ENCODE data around the gene TSPAN12. TPM values are rescaled to one million over a fixed set of nuclear protein-coding genes. Genes with fewer than 3 reads are reported as not detected.

TSPAN12 gene
- total RNA-seq, 1 experiment from 2014 or later = not detected

GRCh38 chr7:120873401-120873800, 15.5 kb upstream of the TSPAN12 start:
- Histone ChIP-seq H3K4me1 (ENCODE audit: low read length) (no peaks in the 10 kb centered on the region), H3K79me2 (ENCODE audit: low read length) (no peaks in the 10 kb centered on the region), H3K4me3 (ENCODE audit: low read length) (no peak overlapping the region), H2AFZ (ENCODE audit: low read length) (no peak overlapping the region), H4K20me1 (ENCODE audit: insufficient read depth, low read depth, low read length) (no peaks in the 10 kb centered on the region), H3K27me3 (ENCODE audit: low read length) (no peaks in the 10 kb centered on the region), H3K9me2 (replicated peaks; ENCODE audit: insufficient read depth, low read length) (no peaks in the 10 kb centered on the region), H3K27ac (ENCODE audit: low read length) (no peak overlapping the region), H3K36me3 (ENCODE audit: insufficient read depth, low read length) (no peaks in the 10 kb centered on the region), H3K4me2 (ENCODE audit: low read depth, low read length, poor library complexity, severe bottlenecking) (no peak overlapping the region), H3K9ac (ENCODE audit: low read length) (no peak overlapping the region), H3K9me3 (ENCODE audit: low read length) (no peaks in the 10 kb centered on the region)
- no peak for DNase-seq

GRCh38 chr7:120869700-120870099, 11.8 kb upstream of the TSPAN12 start:
- Histone ChIP-seq H3K27ac (ENCODE audit: low read length) (no peak overlapping the region), H3K4me2 (ENCODE audit: low read depth, low read length, poor library complexity, severe bottlenecking) (no peak overlapping the region), H3K36me3 (ENCODE audit: insufficient read depth, low read length) (no peaks in the 10 kb centered on the region), H3K27me3 (ENCODE audit: low read length) (no peaks in the 10 kb centered on the region), H4K20me1 (ENCODE audit: insufficient read depth, low read depth, low read length) (no peaks in the 10 kb centered on the region), H3K9me2 (replicated peaks; ENCODE audit: insufficient read depth, low read length) (no peaks in the 10 kb centered on the region), H3K9me3 (ENCODE audit: low read length) (no peaks in the 10 kb centered on the region), H3K9ac (ENCODE audit: low read length) (no peak overlapping the region), H3K4me3 (ENCODE audit: low read length) (no peak overlapping the region), H2AFZ (ENCODE audit: low read length) (no peak overlapping the region), H3K4me1 (ENCODE audit: low read length) (no peaks in the 10 kb centered on the region), H3K79me2 (ENCODE audit: low read length) (no peaks in the 10 kb centered on the region)
- no peak for DNase-seq

GRCh38 chr7:120867932-120868331, 10.0 kb upstream of the TSPAN12 start:
- Histone ChIP-seq H3K4me3 (ENCODE audit: low read length) (no peak overlapping the region), H3K79me2 (ENCODE audit: low read length) (no peaks in the 10 kb centered on the region), H3K9me3 (ENCODE audit: low read length) (no peaks in the 10 kb centered on the region), H3K27me3 (ENCODE audit: low read length) (no peaks in the 10 kb centered on the region), H3K9ac (ENCODE audit: low read length) (no peak overlapping the region), H3K9me2 (replicated peaks; ENCODE audit: insufficient read depth, low read length) (no peaks in the 10 kb centered on the region), H4K20me1 (ENCODE audit: insufficient read depth, low read depth, low read length) (no peaks in the 10 kb centered on the region), H3K4me1 (ENCODE audit: low read length) (no peaks in the 10 kb centered on the region), H3K27ac (ENCODE audit: low read length) (no peak overlapping the region), H3K4me2 (ENCODE audit: low read depth, low read length, poor library complexity, severe bottlenecking) (no peak overlapping the region), H2AFZ (ENCODE audit: low read length) (no peak overlapping the region), H3K36me3 (ENCODE audit: insufficient read depth, low read length) (no peaks in the 10 kb centered on the region)
- no peak for DNase-seq

GRCh38 chr7:120865191-120865981, 7.4 kb upstream of the TSPAN12 start:
- H3K9ac ChIP-seq (ENCODE audit: low read length) = no peak overlapping the region
- H3K27ac ChIP-seq (ENCODE audit: low read length) = no peak overlapping the region
- H3K27me3 ChIP-seq (ENCODE audit: low read length) = no peaks in the 10 kb centered on the region
- no peaks in the 10 kb centered on the region for H3K4me1 ChIP-seq (ENCODE audit: low read length)
- no peaks in the 10 kb centered on the region for H3K9me2 ChIP-seq (replicated peaks; ENCODE audit: insufficient read depth, low read length)
- no peak for DNase-seq
- no peak overlapping the region for H2AFZ ChIP-seq (ENCODE audit: low read length)
- H4K20me1 ChIP-seq (ENCODE audit: insufficient read depth, low read depth, low read length) = no peaks in the 10 kb centered on the region
- no peaks in the 10 kb centered on the region for H3K9me3 ChIP-seq (ENCODE audit: low read length)
- no peak overlapping the region for H3K4me3 ChIP-seq (ENCODE audit: low read length)
- H3K36me3 ChIP-seq (ENCODE audit: insufficient read depth, low read length) = no peaks in the 10 kb centered on the region
- no peaks in the 10 kb centered on the region for H3K79me2 ChIP-seq (ENCODE audit: low read length)
- no peak overlapping the region for H3K4me2 ChIP-seq (ENCODE audit: low read depth, low read length, poor library complexity, severe bottlenecking)

- H3K9ac ChIP-seq (ENCODE audit: low read length) = no peak overlapping the region
- H3K27ac ChIP-seq (ENCODE audit: low read length) = no peak overlapping the region
- H3K9me2 ChIP-seq (replicated peaks; ENCODE audit: insufficient read depth, low read length) = no peaks in the 10 kb centered on the region
- H3K27me3 ChIP-seq (ENCODE audit: low read length) = no peaks in the 10 kb centered on the region
- H3K36me3 ChIP-seq (ENCODE audit: insufficient read depth, low read length) = no peaks in the 10 kb centered on the region
- no peak overlapping the region for H2AFZ ChIP-seq (ENCODE audit: low read length)
- no peak overlapping the region for H3K4me2 ChIP-seq (ENCODE audit: low read depth, low read length, poor library complexity, severe bottlenecking)
- no peak overlapping the region for H3K4me3 ChIP-seq (ENCODE audit: low read length)
- H3K79me2 ChIP-seq (ENCODE audit: low read length) = no peaks in the 10 kb centered on the region
- H3K9me3 ChIP-seq (ENCODE audit: low read length) = no peaks in the 10 kb centered on the region
- H4K20me1 ChIP-seq (ENCODE audit: insufficient read depth, low read depth, low read length) = no peaks in the 10 kb centered on the region
- no peaks in the 10 kb centered on the region for H3K4me1 ChIP-seq (ENCODE audit: low read length)
- no peak for DNase-seq
Measured at GRCh38 chr7:120864141-120864900, 6.4 kb upstream of the TSPAN12 start.

- Histone ChIP-seq H3K79me2 (ENCODE audit: low read length) (no peaks in the 10 kb centered on the region), H3K9ac (ENCODE audit: low read length) (no peak overlapping the region), H3K4me2 (ENCODE audit: low read depth, low read length, poor library complexity, severe bottlenecking) (no peak overlapping the region), H3K4me1 (ENCODE audit: low read length) (no peaks in the 10 kb centered on the region), H3K36me3 (ENCODE audit: insufficient read depth, low read length) (no peaks in the 10 kb centered on the region), H3K27me3 (ENCODE audit: low read length) (no peaks in the 10 kb centered on the region), H2AFZ (ENCODE audit: low read length) (no peak overlapping the region), H3K4me3 (ENCODE audit: low read length) (no peak overlapping the region), H3K9me2 (replicated peaks; ENCODE audit: insufficient read depth, low read length) (no peaks in the 10 kb centered on the region), H3K9me3 (ENCODE audit: low read length) (no peaks in the 10 kb centered on the region), H4K20me1 (ENCODE audit: insufficient read depth, low read depth, low read length) (no peaks in the 10 kb centered on the region), H3K27ac (ENCODE audit: low read length) (no peak overlapping the region)
- DNase-seq = no peak
Measured at GRCh38 chr7:120862987-120863590, 5.1 kb upstream of the TSPAN12 start.

- no peaks in the 10 kb centered on the region for H3K27me3 ChIP-seq (ENCODE audit: low read length)
- H3K9ac ChIP-seq (ENCODE audit: low read length) = no peak overlapping the region
- H4K20me1 ChIP-seq (ENCODE audit: insufficient read depth, low read depth, low read length) = no peaks in the 10 kb centered on the region
- no peak for DNase-seq
- H3K79me2 ChIP-seq (ENCODE audit: low read length) = no peaks in the 10 kb centered on the region
- H3K27ac ChIP-seq (ENCODE audit: low read length) = no peak overlapping the region
- H3K4me3 ChIP-seq (ENCODE audit: low read length) = no peak overlapping the region
- no peak overlapping the region for H2AFZ ChIP-seq (ENCODE audit: low read length)
- no peaks in the 10 kb centered on the region for H3K9me3 ChIP-seq (ENCODE audit: low read length)
- no peaks in the 10 kb centered on the region for H3K4me1 ChIP-seq (ENCODE audit: low read length)
- H3K36me3 ChIP-seq (ENCODE audit: insufficient read depth, low read length) = no peaks in the 10 kb centered on the region
- no peak overlapping the region for H3K4me2 ChIP-seq (ENCODE audit: low read depth, low read length, poor library complexity, severe bottlenecking)
- H3K9me2 ChIP-seq (replicated peaks; ENCODE audit: insufficient read depth, low read length) = no peaks in the 10 kb centered on the region
Measured at GRCh38 chr7:120860156-120860555, 2.2 kb upstream of the TSPAN12 start.

- H3K4me3 ChIP-seq (ENCODE audit: low read length) = no peak overlapping the region
- H3K79me2 ChIP-seq (ENCODE audit: low read length) = no peaks in the 10 kb centered on the region
- no peak overlapping the region for H3K9ac ChIP-seq (ENCODE audit: low read length)
- DNase-seq = no peak
- H3K27me3 ChIP-seq (ENCODE audit: low read length) = no peaks in the 10 kb centered on the region
- H3K4me1 ChIP-seq (ENCODE audit: low read length) = no peaks in the 10 kb centered on the region
- no peak overlapping the region for H3K27ac ChIP-seq (ENCODE audit: low read length)
- no peak overlapping the region for H2AFZ ChIP-seq (ENCODE audit: low read length)
- H3K36me3 ChIP-seq (ENCODE audit: insufficient read depth, low read length) = no peaks in the 10 kb centered on the region
- H3K4me2 ChIP-seq (ENCODE audit: low read depth, low read length, poor library complexity, severe bottlenecking) = no peak overlapping the region
- H3K9me2 ChIP-seq (replicated peaks; ENCODE audit: insufficient read depth, low read length) = no peaks in the 10 kb centered on the region
- no peaks in the 10 kb centered on the region for H3K9me3 ChIP-seq (ENCODE audit: low read length)
- H4K20me1 ChIP-seq (ENCODE audit: insufficient read depth, low read depth, low read length) = no peaks in the 10 kb centered on the region
Measured at GRCh38 chr7:120859459-120859858, 1.5 kb upstream of the TSPAN12 start.

Data from Karpas-422 (cell line).